HCT116 (cell line): ENCODE results near the gene CROT. TPM values are rescaled to one million over a fixed set of nuclear protein-coding genes. Genes with fewer than 3 reads are reported as not detected.

Experiments
- ATAC-seq: fragments of 200-7000 bp; cut with Tn5 transposase; 2 replicates; pipeline ENCODE4 v1.9.1; 2020; ENCODE audit warnings: mild to moderate bottlenecking, moderate library complexity
- BruUV-seq: library from RNA; stranded (reverse); fragments of 400-500 nt; replicated peaks from 2 replicates; lab custom pipeline; 2021; lab: Mats Ljungman, UMichigan
- CTCF ChIA-PET: fragments of 300-600 bp; sonication (Branson Sonifier 250); formaldehyde crosslinking; loops from one replicate; lab custom pipeline; 2021; ENCODE audit warnings: antibody characterized with exemption; lab: Charles Lee
- POLR2A ChIA-PET: fragments of 300-600, 350-600 bp; sonication (Branson Sonifier 250); formaldehyde crosslinking; loops from one replicate; lab custom pipeline; 2021; ENCODE audit warnings: antibody characterized with exemption; lab: Charles Lee
- RAD21 ChIA-PET, 2 experiments: fragments of 300-600 bp; sonication (Branson Sonifier 250); formaldehyde crosslinking; loops; one replicate each; lab custom pipeline; 2023; ENCODE audit warnings: low total read pairs in 2 of 2; ENCODE audit not compliant: uncharacterized antibody in 2 of 2, unreplicated experiment in 2 of 2, low non-redundant PET in 1 of 2; lab: Charles Lee
- DNase-seq: peaks from one replicate; pipeline ENCODE4 v3.0.0-alpha.2; 2010; ENCODE audit warnings: low read depth, low spot score
- H2AFZ ChIP-seq: fragments of 200-600 bp; shearing (Covaris generic), sonication (generic); 2 replicates; pipeline ENCODE4 v1.6.1; 2017; ENCODE audit warnings: low read depth, mixed run types, mixed read lengths, antibody characterized with exemption, low read length; ENCODE audit not compliant: poor library complexity, severe bottlenecking
- H3K27ac ChIP-seq: 2 replicates; pipeline ENCODE4 v1.5.1; 2012; ENCODE audit warnings: low read depth, low read length
- H3K27me3 ChIP-seq: fragments of 200-600 bp; sonication (generic); 2 replicates; pipeline ENCODE4 v1.6.1; 2016; ENCODE audit warnings: mixed run types, low read length, mixed read lengths; ENCODE audit not compliant: insufficient read depth
- H3K36me3 ChIP-seq, 2 experiments: fragments of 200-500 bp in 1 of 2; fragments of 200-600 bp in 1 of 2; sonication (Bioruptor generic) in 1 of 2; sonication (generic) in 1 of 2; 2 replicates each; pipeline versions ENCODE4 v1.5.1 to v1.6.1; 2014 to 2016; ENCODE audit warnings: low read length in 2 of 2, inconsistent platforms in 1 of 2, mixed read lengths in 1 of 2, mixed run types in 1 of 2; ENCODE audit not compliant: insufficient read depth in 2 of 2, control insufficient read depth in 1 of 2
- H3K4me1 ChIP-seq, 2 experiments: fragments of 200-600 bp in 1 of 2; sonication (generic) in 1 of 2; 2 replicates each; pipeline versions ENCODE4 v1.5.1 to v1.6.1; 2012 to 2017; ENCODE audit warnings: low read length in 2 of 2, inconsistent platforms in 1 of 2, mild to moderate bottlenecking in 1 of 2, mixed read lengths in 1 of 2, mixed run types in 1 of 2, moderate library complexity in 1 of 2; ENCODE audit not compliant: insufficient read depth in 2 of 2, control insufficient read depth in 1 of 2
- H3K4me2 ChIP-seq: fragments of 200-600 bp; sonication (generic); 2 replicates; pipeline ENCODE4 v1.6.1; 2017; ENCODE audit warnings: mixed run types, low read length, mixed read lengths
- H3K4me3 ChIP-seq, 2 experiments: fragments of 200-600 bp in 1 of 2; sonication (generic) in 1 of 2; replicated peaks in 1 of 2; 2 replicates each; pipeline ENCODE4 v1.5.1; 2011 to 2016; ENCODE audit warnings: low read length in 2 of 2, control low read depth in 1 of 2, low read depth in 1 of 2, mild to moderate bottlenecking in 1 of 2, mixed read lengths in 1 of 2, mixed run types in 1 of 2
- H3K79me2 ChIP-seq: fragments of 200-600 bp; sonication (generic); 2 replicates; pipeline ENCODE4 v1.6.1; 2017; ENCODE audit warnings: mild to moderate bottlenecking, mixed run types, low read length, moderate library complexity, mixed read lengths; ENCODE audit not compliant: insufficient read depth
- H3K9ac ChIP-seq: fragments of 200-600 bp; sonication (generic); 2 replicates; pipeline ENCODE4 v1.6.1; 2016; ENCODE audit warnings: low read length, mixed read lengths
- H3K9me2 ChIP-seq: fragments of 200-600 bp; sonication (generic), shearing (Covaris generic); 2 replicates; pipeline ENCODE4 v1.6.1; 2017; ENCODE audit warnings: mixed run types, mild to moderate bottlenecking, moderate library complexity; ENCODE audit not compliant: insufficient read depth
- H3K9me3 ChIP-seq, 2 experiments: fragments of 200-500 bp in 1 of 2; fragments of 200-600 bp in 1 of 2; sonication (Bioruptor generic) in 1 of 2; sonication (generic) in 1 of 2; 2 replicates each; pipeline ENCODE4 v1.6.1; 2014 to 2017; ENCODE audit warnings: low read length in 2 of 2, mixed read lengths in 2 of 2, inconsistent platforms in 1 of 2, low read depth in 1 of 2, mild to moderate bottlenecking in 1 of 2, mixed run types in 1 of 2, moderate library complexity in 1 of 2; ENCODE audit not compliant: control insufficient read depth in 1 of 2, insufficient read depth in 1 of 2
- H4K20me1 ChIP-seq: fragments of 200-600 bp; sonication (generic), shearing (Covaris generic); 2 replicates; pipeline ENCODE4 v1.6.1; 2017; ENCODE audit warnings: mixed run types, mild to moderate bottlenecking, moderate library complexity; ENCODE audit not compliant: insufficient read depth
- EGR1 ChIP-seq: IDR thresholded peaks from 2 replicates; pipeline ENCODE4 v1.6.1; 2012; ENCODE audit warnings: low read depth
- ELF1 ChIP-seq: IDR thresholded peaks from 2 replicates; pipeline ENCODE4 v1.6.1; 2012; ENCODE audit warnings: low read depth, borderline replicate concordance
- EZH2 ChIP-seq: fragments of 200-600 bp; sonication (generic); IDR thresholded peaks from 2 replicates; pipeline ENCODE4 v1.6.1; 2017; ENCODE audit warnings: antibody characterized with exemption, mixed run types
- EZH2phosphoT487 ChIP-seq: fragments of 200-600 bp; IDR thresholded peaks from 2 replicates; pipeline ENCODE4 v1.6.1; 2018; ENCODE audit warnings: antibody characterized with exemption, borderline replicate concordance
- FOSL1 ChIP-seq: IDR thresholded peaks from 2 replicates; pipeline ENCODE4 v1.6.1; 2012; ENCODE audit warnings: low read depth
- JUND ChIP-seq: IDR thresholded peaks from 2 replicates; pipeline ENCODE4 v1.6.1; 2012
- POLR2A ChIP-seq: IDR thresholded peaks from 2 replicates; pipeline ENCODE4 v1.7.0; 2011; ENCODE audit warnings: borderline replicate concordance; ENCODE audit not compliant: insufficient read depth, insufficient read length; ENCODE audit errors: extremely low read depth
- POLR2AphosphoS5 ChIP-seq: IDR thresholded peaks from 2 replicates; pipeline ENCODE4 v1.6.1; 2011; ENCODE audit warnings: mild to moderate bottlenecking, low read depth, low read length, moderate library complexity
- RAD21 ChIP-seq: IDR thresholded peaks from 2 replicates; pipeline ENCODE4 v1.6.1; 2012; ENCODE audit warnings: low read depth, mild to moderate bottlenecking
- SRF ChIP-seq: IDR thresholded peaks from 2 replicates; pipeline ENCODE4 v1.6.1; 2012; ENCODE audit warnings: low read depth
- TCF7L2 ChIP-seq: IDR thresholded peaks from 2 replicates; pipeline ENCODE4 v1.7.0; 2011; ENCODE audit warnings: borderline replicate concordance, inconsistent platforms; ENCODE audit not compliant: insufficient read depth, insufficient read length; ENCODE audit errors: extremely low read depth
- ZNF274 ChIP-seq: fragments of 200-500 bp; sonication (Bioruptor generic); IDR thresholded peaks from 2 replicates; pipeline ENCODE4 v1.6.1; 2014; ENCODE audit warnings: mild to moderate bottlenecking, low read depth, low read length, inconsistent platforms
- intact Hi-C: fragments of 100-400 bp; cut with micrococcal nuclease; formaldehyde crosslinking; loops from 2 replicates; pipeline ENCODE4 v1.10.0; 2022
- total RNA-seq: library from RNA; stranded (reverse); gene quantifications from one replicate; pipeline ENCODE4 v1.2.1, GENCODE V29; 2021; ENCODE audit not compliant: unreplicated experiment
- TF ChIP-seq, protein P1 (sequence below): IDR thresholded peaks from 2 replicates; pipeline ENCODE4 v1.6.1; 2011; ENCODE audit warnings: mild to moderate bottlenecking, low read length, moderate library complexity; ENCODE audit not compliant: insufficient replicate concordance; ENCODE audit errors: extremely low read depth
- TF ChIP-seq, protein P2 (sequence below), 3 experiments: fragments of 200-600 bp in 1 of 3; sonication (generic) in 1 of 3; IDR thresholded peaks in 2 of 3; conservative IDR thresholded peaks in 1 of 3; 2 replicates each; pipeline ENCODE4 v1.5.1; 2012 to 2017; ENCODE audit warnings: low read depth in 2 of 3, low read length in 2 of 3, antibody characterized with exemption in 1 of 3, borderline replicate concordance in 1 of 3, control low read depth in 1 of 3, mild to moderate bottlenecking in 1 of 3, mixed read lengths in 1 of 3, mixed run types in 1 of 3, moderate library complexity in 1 of 3; ENCODE audit not compliant: insufficient read depth in 1 of 3
- TF ChIP-seq, protein P3 (sequence below): IDR thresholded peaks from 2 replicates; pipeline ENCODE4 v1.6.1; 2012

CROT gene
- total RNA-seq, 1 experiment from 2014 or later, result 0.07 TPM

DNA sequence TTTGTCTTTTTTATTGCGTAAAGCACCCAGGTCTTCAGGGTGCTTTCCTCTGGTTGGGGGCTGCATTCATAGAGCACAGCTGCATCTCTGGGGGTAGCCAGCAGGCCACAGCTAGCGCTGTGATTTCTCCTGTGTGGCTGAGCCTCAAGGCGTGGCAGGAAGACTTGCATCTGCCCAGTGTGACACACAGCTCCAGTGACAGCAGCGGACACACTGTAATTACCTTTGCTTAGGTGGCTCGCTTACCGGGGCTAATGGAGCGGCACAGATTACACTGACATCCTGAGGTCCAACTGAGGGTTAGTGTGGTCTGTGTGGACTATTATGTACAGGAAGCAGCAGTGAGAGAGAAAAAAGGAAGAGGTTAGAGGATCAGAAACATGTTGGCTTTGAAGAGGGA lies 102.9 kb downstream of the CROT start:
- RAD21 ChIA-PET, result no interaction called here
- Histone ChIP-seq H3K79me2 (no peaks in the 10 kb centered on the region), H3K4me3 (no peak overlapping the region), H3K27me3 (no peaks in the 10 kb centered on the region), H3K4me1 (no peaks in the 10 kb centered on the region), H2AFZ (no peak overlapping the region), H3K9me3 (no peaks in the 10 kb centered on the region), H3K27ac (no peak overlapping the region)
- intact Hi-C loops, result no loop called here
- DNase-seq, result no peak
- CTCF ChIA-PET, result no interaction called here
- POLR2A ChIA-PET, result no interaction called here
- ATAC-seq, result no peak
- no peak for TF ChIP-seq JUND
- TF ChIP-seq FOSL1, result no peak
- no peak for TF ChIP-seq POLR2A
- TF ChIP-seq RAD21, result no peak
- no peak for TF ChIP-seq EGR1
- TF ChIP-seq, protein P1, sequence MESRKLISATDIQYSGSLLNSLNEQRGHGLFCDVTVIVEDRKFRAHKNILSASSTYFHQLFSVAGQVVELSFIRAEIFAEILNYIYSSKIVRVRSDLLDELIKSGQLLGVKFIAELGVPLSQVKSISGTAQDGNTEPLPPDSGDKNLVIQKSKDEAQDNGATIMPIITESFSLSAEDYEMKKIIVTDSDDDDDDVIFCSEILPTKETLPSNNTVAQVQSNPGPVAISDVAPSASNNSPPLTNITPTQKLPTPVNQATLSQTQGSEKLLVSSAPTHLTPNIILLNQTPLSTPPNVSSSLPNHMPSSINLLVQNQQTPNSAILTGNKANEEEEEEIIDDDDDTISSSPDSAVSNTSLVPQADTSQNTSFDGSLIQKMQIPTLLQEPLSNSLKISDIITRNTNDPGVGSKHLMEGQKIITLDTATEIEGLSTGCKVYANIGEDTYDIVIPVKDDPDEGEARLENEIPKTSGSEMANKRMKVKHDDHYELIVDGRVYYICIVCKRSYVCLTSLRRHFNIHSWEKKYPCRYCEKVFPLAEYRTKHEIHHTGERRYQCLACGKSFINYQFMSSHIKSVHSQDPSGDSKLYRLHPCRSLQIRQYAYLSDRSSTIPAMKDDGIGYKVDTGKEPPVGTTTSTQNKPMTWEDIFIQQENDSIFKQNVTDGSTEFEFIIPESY, result no peak
- no peak for TF ChIP-seq POLR2AphosphoS5
- no peak for TF ChIP-seq ZNF274
- TF ChIP-seq, protein P2, sequence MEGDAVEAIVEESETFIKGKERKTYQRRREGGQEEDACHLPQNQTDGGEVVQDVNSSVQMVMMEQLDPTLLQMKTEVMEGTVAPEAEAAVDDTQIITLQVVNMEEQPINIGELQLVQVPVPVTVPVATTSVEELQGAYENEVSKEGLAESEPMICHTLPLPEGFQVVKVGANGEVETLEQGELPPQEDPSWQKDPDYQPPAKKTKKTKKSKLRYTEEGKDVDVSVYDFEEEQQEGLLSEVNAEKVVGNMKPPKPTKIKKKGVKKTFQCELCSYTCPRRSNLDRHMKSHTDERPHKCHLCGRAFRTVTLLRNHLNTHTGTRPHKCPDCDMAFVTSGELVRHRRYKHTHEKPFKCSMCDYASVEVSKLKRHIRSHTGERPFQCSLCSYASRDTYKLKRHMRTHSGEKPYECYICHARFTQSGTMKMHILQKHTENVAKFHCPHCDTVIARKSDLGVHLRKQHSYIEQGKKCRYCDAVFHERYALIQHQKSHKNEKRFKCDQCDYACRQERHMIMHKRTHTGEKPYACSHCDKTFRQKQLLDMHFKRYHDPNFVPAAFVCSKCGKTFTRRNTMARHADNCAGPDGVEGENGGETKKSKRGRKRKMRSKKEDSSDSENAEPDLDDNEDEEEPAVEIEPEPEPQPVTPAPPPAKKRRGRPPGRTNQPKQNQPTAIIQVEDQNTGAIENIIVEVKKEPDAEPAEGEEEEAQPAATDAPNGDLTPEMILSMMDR (IDR thresholded peaks at IDR 0.05 in 2 of 3, conservative IDR thresholded peaks at IDR 0.05 in 1 of 3; ENCODE audit: borderline replicate concordance in 1 of 3, insufficient read depth in 1 of 3, low read depth in 2 of 3, low read length in 2 of 3), result no peak
- no peak for TF ChIP-seq EZH2phosphoT487
- TF ChIP-seq, protein P3, sequence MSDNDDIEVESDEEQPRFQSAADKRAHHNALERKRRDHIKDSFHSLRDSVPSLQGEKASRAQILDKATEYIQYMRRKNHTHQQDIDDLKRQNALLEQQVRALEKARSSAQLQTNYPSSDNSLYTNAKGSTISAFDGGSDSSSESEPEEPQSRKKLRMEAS, result no peak
- no peak for TF ChIP-seq SRF
- no peak for TF ChIP-seq TCF7L2
- no peak for TF ChIP-seq EZH2
- no peak for TF ChIP-seq ELF1
- TF ChIP-seq, all 23 proteins: peak for 0
- Histone ChIP-seq H3K4me2 (no peak overlapping the region), H4K20me1 (no peaks in the 10 kb centered on the region), H3K9ac (no peak overlapping the region), H3K9me2 (no peaks in the 10 kb centered on the region), H3K36me3 (no peaks in the 10 kb centered on the region)
- no TSS peak for BruUV-seq

Other genes starting within 250 kb of the CROT start
- gene DMTF1, start 193.2 kb upstream of the CROT start, total RNA-seq, result 56.3 TPM
- 23.3 TPM for gene TMEM243, start 125.9 kb upstream of the CROT start, total RNA-seq
- gene ABCB4, start 130.0 kb downstream of the CROT start, total RNA-seq, result not detected